Fibroblast of peridontal ligament (primary cell): ENCODE data around the gene PRKACG.
"Not testable (repeated sequence)": the region's sequence is repeated elsewhere in the genome, so short reads cannot be mapped to it uniquely, and the experiment has no call there.

Source experiments
- DNase-seq: peaks from one replicate; pipeline ENCODE4 v3.0.0-alpha.2; 2010; ENCODE audit errors: extremely low read depth

The PRKACG gene

DNA sequence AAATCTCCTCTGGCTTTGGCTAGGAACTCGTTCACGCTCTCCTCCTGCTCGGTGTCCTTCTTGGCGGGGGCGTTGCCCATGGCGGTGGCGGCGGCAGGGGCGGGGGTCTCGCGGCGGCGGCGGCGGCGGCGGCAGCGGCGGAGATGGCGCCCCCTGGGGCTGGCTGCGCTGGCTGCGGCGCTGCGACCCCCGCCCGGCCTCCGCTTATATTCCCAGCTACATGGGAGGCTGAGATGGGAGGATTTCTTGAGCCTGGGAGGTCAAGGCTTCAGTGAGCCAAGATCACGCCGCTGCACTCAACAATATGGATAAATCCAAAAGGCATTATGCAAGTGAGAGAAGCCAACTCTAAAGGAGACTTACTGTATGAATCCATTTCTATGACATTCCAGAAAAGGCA is at the start of gene PRKACG:
Gene PRKACG (minus strand): TSS at position 101 of the 400 bp plus-strand sequence. CDS start 21 bp downstream, at position 80.
- no peak for DNase-seq

DNA sequence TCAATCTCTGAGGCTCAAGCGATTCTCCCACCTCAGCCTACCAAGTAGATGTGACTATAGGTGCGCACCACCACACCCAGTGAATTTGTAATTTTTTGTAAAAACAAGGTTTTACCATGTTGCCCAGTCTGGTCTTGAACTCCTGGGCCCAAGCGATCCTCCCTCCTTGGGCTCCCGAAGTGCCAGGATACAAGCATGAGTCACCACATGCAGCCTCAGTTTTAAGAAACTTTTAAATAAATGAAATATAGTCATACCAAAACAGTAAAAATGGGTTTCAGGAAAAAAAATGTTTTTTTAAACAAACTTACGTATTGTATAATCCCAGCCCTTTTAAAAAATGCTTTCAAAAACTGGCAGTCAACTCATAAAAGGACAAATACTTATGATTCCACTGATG is 48.3 kb upstream of the PRKACG start:
- DNase-seq, result no peak

DNA sequence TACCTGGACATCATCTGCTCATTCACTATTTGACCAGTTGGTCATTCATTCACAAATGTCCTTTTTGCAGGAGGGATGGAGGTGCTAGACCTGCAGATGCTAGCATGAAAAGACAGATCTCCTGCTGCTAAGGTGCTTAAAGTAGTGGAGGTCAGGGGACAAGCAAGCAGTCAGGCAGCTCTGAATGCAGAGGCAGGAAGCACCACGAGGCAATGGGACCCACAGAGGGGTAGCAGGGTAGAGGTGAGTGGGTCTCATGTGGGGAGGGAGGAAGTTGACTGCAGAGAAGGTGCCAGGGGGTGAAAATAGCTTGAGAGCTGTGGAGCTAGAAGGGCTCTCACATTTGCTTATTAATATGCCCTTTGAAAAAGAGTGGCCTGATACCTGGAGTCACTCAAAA is 46.9 kb upstream of the PRKACG start:
- no peak for DNase-seq

DNA sequence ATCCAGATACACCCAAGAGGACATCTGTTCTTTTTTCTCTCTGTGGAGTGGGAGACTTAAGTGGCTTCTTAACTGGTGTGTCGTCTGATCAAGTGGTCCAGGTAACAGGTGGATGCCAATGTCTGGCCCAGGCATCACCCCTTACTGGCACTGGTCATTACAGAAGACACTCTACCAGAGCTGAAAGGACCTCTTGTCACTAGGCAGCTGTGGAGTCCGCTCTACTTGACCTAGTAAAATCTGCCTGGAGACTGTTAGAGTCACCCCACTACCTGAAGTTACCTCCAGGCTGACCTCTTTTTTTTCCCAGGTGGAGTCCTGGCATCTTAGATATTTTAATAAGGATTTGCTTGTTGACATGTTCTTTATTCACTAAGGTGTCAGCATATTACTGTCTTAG is 44.2 kb upstream of the PRKACG start:
- DNase-seq, result no peak

DNA sequence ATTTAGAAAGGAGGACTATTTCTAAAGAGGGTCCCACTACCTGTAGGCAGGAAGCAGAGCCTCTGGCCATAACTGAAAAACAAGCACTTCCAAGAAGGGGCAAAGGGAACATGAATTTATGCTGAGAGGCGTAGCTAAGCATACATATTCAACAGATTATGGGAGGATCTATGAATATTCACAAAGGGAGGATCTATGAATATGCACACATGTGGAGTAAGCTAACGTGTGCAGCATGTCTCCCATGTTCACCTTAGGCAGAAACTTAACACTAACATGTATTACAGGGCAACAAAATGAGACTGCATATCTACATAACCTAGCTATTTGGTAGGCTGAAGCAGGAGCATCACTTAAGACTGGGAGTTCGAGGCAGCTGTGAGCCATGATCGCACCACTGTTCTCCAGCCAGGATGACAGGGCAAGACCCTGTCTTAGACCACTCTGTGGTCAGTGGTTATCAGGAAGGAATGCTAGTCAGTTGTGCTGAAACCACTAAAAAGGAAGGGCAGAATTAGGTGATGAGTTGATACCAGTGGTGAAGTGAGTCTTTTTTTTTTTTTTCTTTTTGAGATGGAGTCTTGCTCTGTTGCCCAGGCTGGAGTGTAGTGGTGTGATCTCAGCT is 42.4 kb upstream of the PRKACG start:
- DNase-seq, result no peak

DNA sequence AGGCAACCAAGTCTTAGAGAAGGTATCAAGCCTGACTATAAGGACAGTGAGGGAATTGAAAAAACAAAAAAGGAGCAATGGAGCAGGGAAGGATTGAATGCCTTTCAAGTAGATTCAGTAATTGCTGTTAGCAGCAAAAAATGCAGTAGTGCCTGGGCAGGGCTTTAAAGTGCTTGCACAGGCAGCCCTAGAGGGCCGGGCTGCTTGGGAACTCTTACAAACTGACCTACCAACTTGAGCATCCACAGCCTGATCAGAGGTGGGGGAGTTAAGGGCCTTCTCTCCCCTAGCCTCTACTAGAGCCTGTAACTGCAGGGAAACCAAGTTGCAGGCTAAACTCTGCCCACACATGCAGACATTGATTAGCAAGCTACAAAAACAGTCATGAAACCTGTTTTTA is 41.1 kb upstream of the PRKACG start:
- DNase-seq, result no peak

DNA sequence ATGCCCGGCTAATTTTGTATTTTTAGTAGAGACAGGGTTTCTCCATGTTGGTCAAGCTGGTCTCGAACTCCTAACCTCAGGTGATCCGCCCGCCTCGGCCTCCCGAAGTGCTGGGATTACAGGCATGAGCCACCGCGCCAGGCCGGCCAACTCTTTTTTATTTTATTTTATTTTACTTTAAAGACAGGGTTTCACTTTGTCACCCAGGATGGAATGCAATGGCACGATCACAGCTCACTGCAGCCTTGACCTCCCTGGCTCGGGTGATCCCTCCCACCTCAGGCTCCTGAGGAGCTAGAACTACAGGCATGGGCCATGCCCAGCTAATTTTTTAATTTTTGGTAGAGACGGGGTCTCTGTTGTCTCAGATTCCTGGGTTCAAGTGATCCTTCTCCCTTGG is 37.0 kb upstream of the PRKACG start:
- not testable (repeated sequence) for DNase-seq

DNA sequence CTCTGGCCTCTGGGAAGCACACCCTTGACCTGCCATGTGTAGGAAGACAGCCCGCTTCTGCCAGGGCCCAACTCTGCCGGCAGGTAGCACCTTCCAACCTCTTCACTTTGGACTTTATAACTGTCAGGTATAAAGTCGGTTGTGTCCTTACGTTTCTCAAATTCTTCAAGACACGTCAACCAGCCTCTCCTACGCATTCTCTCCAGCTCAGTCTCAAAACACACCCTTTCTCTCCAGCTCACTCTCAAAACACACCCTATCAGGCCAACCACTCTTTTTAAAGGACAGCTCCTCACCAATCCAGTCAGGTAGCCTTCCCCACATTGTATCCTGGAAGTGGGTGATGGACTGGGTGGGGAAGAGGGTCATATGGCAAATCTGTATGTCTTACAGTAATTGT is 35.2 kb upstream of the PRKACG start:
- no peak for DNase-seq

DNA sequence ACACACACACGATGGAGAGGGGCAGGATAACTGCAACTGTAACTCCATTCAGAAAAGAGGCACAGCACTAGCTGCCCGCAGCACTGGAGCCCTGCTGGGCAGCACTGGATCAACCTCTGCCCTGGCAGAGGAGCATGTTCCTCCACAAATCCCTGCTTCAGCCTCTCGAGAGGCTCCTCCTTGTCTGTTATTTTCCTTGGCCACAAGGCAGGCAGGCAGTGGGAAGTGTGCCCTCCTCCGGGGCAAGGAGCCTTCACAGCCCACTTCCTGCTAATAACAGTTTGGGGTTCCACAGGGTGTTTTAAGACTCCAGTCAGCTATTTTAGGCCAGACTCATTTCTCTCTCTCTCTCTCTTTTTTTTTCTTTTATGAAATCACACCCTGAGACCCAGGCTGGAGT is 33.5 kb upstream of the PRKACG start:
- DNase-seq, result no peak

DNA sequence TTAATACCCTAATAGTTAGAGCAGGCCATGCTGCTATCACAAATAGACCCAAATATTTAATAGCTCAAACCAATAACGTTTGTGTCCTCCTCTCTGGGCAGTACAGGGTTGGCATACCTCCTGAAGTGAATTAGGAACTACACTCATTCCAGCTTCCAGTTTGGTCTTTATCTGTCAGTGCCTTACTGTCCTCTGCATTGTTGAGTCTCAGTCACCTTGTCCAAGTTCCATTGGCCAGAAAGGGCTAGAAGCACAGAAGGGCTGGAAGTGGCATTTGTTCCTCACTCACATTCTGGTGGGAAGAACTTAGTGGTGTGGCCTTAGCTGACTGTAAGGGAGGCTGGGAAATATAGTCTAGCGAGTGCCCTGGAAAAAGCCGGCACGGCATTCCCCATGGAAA is 32.8 kb upstream of the PRKACG start:
- DNase-seq, result no peak

DNA sequence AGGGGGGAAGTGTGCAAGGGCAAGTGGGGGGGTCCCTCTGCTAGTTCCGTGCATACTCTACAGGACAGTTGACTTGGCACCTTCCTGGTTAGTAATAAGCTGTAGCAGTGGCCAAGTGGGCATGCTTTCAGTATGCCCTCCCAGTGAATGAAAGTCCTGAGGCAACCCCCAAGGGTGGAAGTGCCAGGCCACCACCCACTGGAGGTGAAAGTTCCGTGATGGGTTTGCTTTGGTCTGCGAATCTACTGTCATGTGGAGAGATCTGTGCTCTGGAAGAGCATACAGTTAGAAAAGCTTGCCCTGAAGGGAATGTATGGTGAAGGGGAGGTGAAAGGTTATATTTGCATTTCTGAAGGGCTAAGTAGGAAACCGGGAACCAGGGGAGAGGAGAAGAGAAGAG is 31.9 kb upstream of the PRKACG start:
- DNase-seq, result no peak

DNA sequence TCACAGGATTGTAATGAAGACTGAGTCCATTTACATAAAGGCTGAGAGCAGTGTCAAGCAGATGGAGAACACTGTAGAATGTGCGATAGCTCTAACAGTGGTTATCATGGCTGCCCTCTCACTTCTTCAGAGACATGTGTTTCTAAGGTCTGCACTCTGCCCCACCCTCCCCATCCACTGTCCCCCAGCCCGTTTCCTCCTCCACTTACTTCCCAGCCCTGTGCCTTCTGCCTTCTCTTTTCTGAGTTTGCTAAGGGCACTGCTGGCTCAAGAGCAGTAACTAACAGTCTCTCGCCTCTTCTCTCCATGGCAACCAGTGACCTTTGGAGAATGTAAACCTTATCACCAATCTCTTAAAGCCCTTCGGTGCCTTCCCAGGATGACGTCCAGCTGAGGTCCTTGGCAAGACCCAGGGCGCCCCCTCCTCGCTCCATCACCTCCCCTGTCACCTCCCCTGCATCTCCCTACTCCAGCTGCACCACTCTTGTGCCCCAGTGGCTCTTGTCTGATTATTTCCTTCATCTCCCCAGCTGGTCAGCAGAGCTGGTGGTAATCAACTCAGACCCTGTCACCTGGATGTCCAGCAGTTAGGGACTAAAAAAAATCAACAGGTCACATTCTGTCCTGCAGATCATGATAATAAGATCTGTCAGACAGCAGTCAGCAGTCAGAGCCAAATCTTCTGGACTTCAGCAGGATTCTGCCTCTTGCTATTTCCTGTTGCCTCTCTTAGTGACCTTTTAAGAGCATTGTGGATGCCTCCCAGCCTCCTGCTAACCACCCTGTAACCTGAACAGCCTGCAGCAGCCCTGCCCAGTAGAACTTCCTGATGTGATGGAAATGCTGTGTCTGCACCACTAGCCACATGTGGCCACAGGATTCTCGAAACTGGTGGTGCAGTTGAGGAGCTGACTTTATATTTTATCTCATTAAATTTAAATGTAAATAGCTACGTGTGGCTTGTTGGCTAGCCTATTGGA is 30.6 kb upstream of the PRKACG start:
- peak; percentile 27 for DNase-seq

DNA sequence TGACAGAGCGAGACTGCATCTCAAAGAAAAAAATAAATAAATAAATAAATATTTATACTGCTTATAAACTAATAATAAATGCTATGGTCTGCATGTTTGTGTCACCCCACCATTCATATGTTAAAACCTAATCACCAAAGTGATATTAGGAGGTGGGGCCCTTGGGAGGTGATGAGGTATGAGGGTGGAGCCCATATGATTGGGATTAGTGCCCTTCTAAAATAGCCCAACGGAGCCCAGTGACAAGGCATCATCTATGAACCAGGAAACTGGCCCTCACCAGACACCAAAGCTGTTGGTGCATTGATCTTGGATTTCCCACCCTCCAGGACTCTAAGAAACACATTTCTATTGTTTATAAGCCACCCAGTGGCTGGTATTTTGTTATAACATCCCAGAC is 26.7 kb upstream of the PRKACG start:
- no peak for DNase-seq

DNA sequence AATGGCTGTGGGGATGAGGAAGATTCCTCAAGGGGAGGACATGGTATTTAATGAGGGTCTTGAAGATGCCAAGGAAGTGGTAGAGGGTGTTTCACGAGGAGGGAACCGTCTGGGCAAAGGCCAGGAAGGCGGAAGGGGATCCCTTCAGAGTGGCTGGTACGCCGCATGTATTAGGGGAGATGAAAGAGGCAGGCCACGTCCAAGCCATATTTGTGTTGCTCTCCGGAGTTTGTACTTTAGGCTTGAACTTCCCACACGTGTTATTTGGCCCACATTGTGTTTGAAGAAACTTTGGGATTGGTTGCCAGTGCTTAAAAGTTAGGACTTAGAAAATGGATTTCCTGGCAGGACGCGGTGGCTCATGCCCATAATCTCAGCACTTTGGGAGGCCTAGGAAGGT is 22.9 kb upstream of the PRKACG start:
- DNase-seq, result no peak

DNA sequence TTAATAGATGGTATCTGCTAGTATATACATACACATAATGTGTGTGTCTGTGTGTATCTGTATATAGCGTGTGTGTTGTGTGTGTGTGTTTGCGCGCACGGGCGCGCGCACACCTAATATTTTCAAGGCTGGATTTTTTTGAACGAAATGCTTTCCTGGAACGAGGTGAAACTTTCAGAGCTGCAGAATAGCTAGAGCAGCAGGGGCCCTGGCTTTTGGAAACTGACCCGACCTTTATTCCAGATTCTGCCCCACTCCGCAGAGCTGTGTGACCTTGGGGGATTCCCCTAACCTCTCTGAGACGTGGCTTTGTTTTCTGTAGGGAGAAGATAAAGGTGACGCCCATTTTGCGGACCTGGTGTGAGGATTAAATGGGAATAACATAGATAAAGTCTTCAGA is 22.4 kb upstream of the PRKACG start:
- no peak for DNase-seq

DNA sequence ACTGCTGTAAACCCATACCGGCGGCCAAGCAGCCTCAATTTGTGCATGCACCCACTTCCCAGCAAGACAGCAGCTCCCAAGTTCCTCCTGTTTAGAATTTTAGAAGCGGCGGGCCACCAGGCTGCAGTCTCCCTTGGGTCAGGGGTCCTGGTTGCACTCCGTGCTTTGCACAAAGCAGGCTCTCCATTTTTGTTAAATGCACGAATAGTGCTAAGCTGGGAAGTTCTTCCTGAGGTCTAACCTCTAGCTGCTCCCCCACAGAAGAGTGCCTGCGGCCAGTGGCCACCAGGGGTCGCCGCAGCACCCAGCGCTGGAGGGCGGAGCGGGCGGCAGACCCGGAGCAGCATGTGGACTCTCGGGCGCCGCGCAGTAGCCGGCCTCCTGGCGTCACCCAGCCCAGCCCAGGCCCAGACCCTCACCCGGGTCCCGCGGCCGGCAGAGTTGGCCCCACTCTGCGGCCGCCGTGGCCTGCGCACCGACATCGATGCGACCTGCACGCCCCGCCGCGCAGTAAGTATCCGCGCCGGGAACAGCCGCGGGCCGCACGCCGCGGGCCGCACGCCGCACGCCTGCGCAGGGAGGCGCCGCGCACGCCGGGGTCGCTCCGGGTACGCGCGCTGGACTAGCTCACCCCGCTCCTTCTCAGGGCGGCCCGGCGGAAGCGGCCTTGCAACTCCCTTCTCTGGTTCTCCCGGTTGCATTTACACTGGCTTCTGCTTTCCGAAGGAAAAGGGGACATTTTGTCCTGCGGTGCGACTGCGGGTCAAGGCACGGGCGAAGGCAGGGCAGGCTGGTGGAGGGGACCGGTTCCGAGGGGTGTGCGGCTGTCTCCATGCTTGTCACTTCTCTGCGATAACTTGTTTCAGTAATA is 21.8 kb upstream of the PRKACG start, which contains the start of gene FXN:
Gene FXN (plus strand): TSS at position 315 of the 871 bp plus-strand sequence. CDS start 31 bp downstream, at position 346.
- DNase-seq, result peak; percentile 72

DNA sequence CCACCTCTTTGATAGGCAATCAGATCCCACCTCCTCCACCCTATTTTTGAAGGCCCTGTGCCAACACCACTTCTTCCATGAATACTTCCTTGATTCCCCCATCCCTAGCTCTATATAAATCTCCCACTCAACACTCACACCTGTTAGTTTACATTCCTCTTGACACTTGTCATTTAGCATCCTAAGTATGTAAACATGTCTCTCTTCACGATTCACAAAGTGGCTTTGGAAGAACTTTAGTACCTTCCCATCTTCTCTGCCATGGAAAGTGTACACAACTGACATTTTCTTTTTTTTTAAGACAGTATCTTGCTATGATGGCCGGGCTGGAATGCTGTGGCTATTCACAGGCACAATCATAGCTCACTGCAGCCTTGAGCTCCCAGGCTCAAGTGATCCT is 20.2 kb upstream of the PRKACG start:
- no peak for DNase-seq

DNA sequence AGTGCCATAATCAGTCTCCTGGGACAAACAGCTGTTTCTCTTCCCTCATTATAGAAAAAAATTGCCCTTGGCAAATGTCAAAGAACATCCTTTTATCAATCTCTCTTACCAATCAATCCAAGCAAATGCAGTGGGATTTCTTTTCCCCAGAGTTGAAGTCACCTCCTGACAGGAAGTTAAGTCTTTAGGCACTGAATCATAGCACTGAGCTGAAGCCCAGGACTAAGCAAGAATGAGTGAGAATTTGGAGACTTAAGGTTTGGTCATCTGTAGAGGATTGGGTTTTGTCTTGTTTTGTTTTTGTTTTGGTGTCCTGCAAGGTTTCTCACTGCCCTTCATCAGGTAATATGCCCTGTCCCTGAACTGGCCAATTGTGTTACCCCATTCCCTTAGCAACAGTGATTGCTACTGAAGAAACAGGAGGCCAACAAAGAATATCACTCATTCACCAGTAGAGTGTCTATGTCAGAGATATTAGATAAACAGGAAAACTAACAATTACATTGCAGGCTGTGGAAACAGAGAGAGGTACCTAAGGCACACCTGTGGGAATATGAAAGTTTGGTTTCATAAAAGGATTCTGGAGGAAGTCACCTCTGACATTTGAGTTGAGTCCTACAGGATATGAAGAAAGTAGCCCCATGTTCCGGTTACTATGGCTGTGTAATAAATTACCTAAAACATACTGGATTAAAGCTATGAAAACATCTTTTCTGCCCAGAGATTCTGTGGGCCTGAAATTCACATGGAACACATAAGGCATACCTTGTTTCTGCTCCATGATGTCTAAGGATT is 17.1 kb upstream of the PRKACG start:
- DNase-seq, result peak; percentile 7

DNA sequence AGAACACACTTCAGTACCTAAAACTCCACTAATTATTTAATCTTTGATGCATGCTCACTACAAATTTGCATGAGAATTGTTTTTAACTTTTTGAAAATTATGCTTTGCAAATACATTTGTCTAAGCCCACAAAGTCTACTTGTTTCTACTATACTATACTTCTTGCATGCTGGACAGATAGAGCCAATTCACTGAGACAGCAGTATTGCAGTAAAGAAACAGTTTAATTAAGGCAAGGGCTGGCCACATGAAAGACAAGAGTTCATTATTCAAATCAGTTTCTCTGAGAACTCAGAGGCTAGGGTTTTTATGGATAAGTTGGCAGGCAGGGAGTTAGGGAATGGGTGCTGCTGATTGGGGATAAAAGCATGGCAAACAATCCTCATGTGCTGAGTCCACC is 15.6 kb upstream of the PRKACG start:
- DNase-seq, result no peak

DNA sequence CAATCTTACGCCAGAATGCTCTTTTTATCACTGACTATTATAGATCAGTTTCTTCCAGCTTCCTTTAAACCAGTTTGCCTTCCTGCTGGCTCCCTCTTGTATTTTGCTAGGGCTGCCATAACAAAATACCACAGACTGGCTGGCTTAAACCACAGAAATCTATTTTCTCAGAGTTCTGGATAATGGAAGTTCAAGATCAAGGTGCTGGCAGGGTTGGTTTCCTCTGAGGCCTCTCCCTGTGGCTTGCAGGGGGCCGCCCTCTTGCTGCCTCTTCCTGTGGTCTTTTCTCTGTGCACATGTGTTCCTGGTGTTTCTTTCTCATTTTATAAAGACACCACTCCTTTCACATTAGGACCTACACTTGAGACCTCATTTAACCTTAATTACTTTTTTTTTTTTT is 14.8 kb upstream of the PRKACG start:
- DNase-seq, result no peak

DNA sequence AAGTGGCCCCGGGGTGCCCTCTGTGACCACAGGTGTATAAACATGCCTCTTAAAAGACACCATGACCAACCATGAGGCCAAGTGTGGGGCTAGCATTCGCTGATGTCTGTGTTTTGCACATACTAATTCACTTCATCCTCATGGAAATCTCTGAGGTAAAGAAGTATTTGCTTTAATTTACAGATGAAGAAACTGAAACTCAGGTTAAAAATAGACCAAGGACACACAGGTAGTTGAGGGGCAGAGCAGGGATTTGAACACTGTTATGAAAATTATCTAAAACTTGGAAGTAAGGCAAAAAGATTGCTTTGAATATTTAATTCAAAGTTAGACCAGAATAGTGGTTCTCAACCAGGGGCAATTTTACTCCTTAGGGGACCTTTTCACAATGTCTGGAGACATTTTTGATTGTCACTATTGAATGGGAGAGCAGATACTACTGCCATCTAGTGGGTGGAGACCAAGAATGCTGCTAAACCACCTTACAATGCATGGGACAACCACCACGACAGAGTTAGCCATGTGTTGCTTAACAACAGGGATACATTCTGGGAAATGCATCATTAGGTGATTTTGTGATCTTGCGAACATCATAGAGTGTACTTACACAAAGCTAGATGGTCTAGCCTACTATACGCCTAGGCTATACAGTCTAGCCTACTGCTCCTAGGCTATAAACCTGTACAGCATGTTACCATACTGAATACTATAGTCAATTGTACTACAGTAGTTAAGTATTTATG is 13.6 kb upstream of the PRKACG start:
- peak; percentile 49 for DNase-seq
